Fibroblast of lung (primary cell): Measurements from ENCODE around the gene CHI3L1. TPM values are rescaled to one million over a fixed set of nuclear protein-coding genes. Genes with fewer than 3 reads are reported as not detected.

Source experiments
- DNase-seq, 2 donors: peaks; one replicate each; pipeline versions ENCODE4 v3.0.0 to v3.0.0-alpha.2; 2010; ENCODE audit warnings: low read depth in 2 of 2
- H2AFZ ChIP-seq: 2 replicates; pipeline ENCODE4 v1.5.1; 2012; ENCODE audit warnings: low read length, control low read depth, inconsistent platforms
- H3K27ac ChIP-seq: 2 replicates; pipeline ENCODE4 v1.5.1; 2011; ENCODE audit warnings: low read length, control low read depth; ENCODE audit not compliant: insufficient read depth
- H3K27me3 ChIP-seq: 2 replicates; pipeline ENCODE4 v1.5.1; 2011; ENCODE audit warnings: mild to moderate bottlenecking, low read length; ENCODE audit not compliant: control insufficient read depth, insufficient read depth
- H3K36me3 ChIP-seq: 2 replicates; pipeline ENCODE4 v1.5.1; 2011; ENCODE audit warnings: low read length; ENCODE audit not compliant: control insufficient read depth, insufficient read depth
- H3K4me1 ChIP-seq: 2 replicates; pipeline ENCODE4 v1.5.1; 2011; ENCODE audit warnings: low read length; ENCODE audit not compliant: control insufficient read depth, insufficient read depth; ENCODE audit errors: extremely low read depth
- H3K4me2 ChIP-seq: 2 replicates; pipeline ENCODE4 v1.5.1; 2011; ENCODE audit warnings: low read length, control low read depth; ENCODE audit not compliant: insufficient read depth; ENCODE audit errors: extremely low read depth
- H3K4me3 ChIP-seq, 4 experiments: fragments of 200-600 bp in 1 of 4; sonication (generic) in 1 of 4; replicated peaks in 1 of 4; 2 replicates each; pipeline ENCODE4 v1.5.1; 2011 to 2016; ENCODE audit warnings: low read length in 4 of 4, low read depth in 3 of 4, mild to moderate bottlenecking in 3 of 4, control low read depth in 2 of 4, inconsistent platforms in 1 of 4, mixed read lengths in 1 of 4; ENCODE audit not compliant: insufficient read depth in 1 of 4; ENCODE audit errors: control extremely low read depth in 1 of 4
- H3K79me2 ChIP-seq: 2 replicates; pipeline ENCODE4 v1.5.1; 2012; ENCODE audit warnings: mild to moderate bottlenecking, low read length, inconsistent platforms; ENCODE audit not compliant: control insufficient read depth, insufficient read depth
- H3K9ac ChIP-seq: 2 replicates; pipeline ENCODE4 v1.5.1; 2011; ENCODE audit warnings: mild to moderate bottlenecking, low read length, control low read depth; ENCODE audit not compliant: insufficient read depth
- H3K9me3 ChIP-seq: 2 replicates; pipeline ENCODE4 v1.5.1; 2012; ENCODE audit warnings: low read depth, low read length; ENCODE audit not compliant: control insufficient read depth, insufficient read depth
- H4K20me1 ChIP-seq: 2 replicates; pipeline ENCODE4 v1.5.1; 2011; ENCODE audit warnings: low read length; ENCODE audit not compliant: control insufficient read depth, insufficient read depth; ENCODE audit errors: extremely low read depth
- CTCF ChIP-seq, 2 donors: IDR thresholded peaks in 1 of 2; conservative IDR thresholded peaks in 1 of 2; 1 replicate in 1 of 2; 2 replicates in 1 of 2; pipeline ENCODE4 v1.5.1; 2011 to 2012; ENCODE audit warnings: low read length in 2 of 2, control low read depth in 1 of 2, inconsistent platforms in 1 of 2, low read depth in 1 of 2, mild to moderate bottlenecking in 1 of 2
- EZH2 ChIP-seq: IDR thresholded peaks from 2 replicates; pipeline ENCODE4 v1.5.1; 2012; ENCODE audit warnings: low read length, control low read depth, mild to moderate bottlenecking; ENCODE audit errors: missing control alignments
- polyA plus RNA-seq, 2 donors: library from polyadenylated mRNA; depleted of rRNA in 1 of 2; stranded (reverse) in 1 of 2; unstranded in 1 of 2; fragments of >200 nt; gene quantifications; 2 replicates each; pipeline ENCODE4 v1.2.1, GENCODE V29; 2011 to 2012; ENCODE audit warnings: missing spikeins in 1 of 2
- total RNA-seq: library from RNA; depleted of rRNA; stranded (reverse); fragments of >200 nt; gene quantifications from 2 replicates; pipeline ENCODE4 v1.2.1, GENCODE V29; 2014

The CHI3L1 gene
- total and polyA plus RNA-seq, 2 donors (not counting 1 experiment from before 2014, with no cell fraction given), result 3.0 to 42.8 TPM

- DNase-seq, result no peak
- Histone ChIP-seq H3K4me2 (no peak overlapping the region), H3K27ac (no peak overlapping the region), H3K4me1 (peaks cover 18% of the 10 kb centered on the region), H3K9me3 (no peaks in the 10 kb centered on the region), H3K27me3 (no peaks in the 10 kb centered on the region), H3K36me3 (no peaks in the 10 kb centered on the region), H3K9ac (no peak overlapping the region), H2AFZ (no peak overlapping the region), H3K79me2 (no peaks in the 10 kb centered on the region), H4K20me1 (no peaks in the 10 kb centered on the region), H3K4me3 (no peak overlapping the region)
- TF ChIP-seq EZH2, result no peak
- no peak for TF ChIP-seq CTCF (conservative IDR thresholded peaks at IDR 0.05 in 1 of 2, IDR thresholded peaks at IDR 0.05 in 1 of 2; ENCODE audit: low read depth in 1 of 2, low read length in 2 of 2)
Observed at GRCh38 chr1:203150511-203151297, 35.8 kb downstream of the CHI3L1 start.

- Histone ChIP-seq H3K4me2 (no peak overlapping the region), H3K27ac (no peak overlapping the region), H2AFZ (no peak overlapping the region), H3K4me3 (no peak overlapping the region), H3K9me3 (no peaks in the 10 kb centered on the region), H4K20me1 (no peaks in the 10 kb centered on the region), H3K4me1 (peaks cover 22% of the 10 kb centered on the region), H3K36me3 (no peaks in the 10 kb centered on the region), H3K79me2 (no peaks in the 10 kb centered on the region), H3K9ac (no peak overlapping the region), H3K27me3 (no peaks in the 10 kb centered on the region)
- DNase-seq, result no peak
- TF ChIP-seq EZH2 (no peak), CTCF (conservative IDR thresholded peaks at IDR 0.05 in 1 of 2, IDR thresholded peaks at IDR 0.05 in 1 of 2; ENCODE audit: low read depth in 1 of 2, low read length in 2 of 2) (no peak)
Observed at GRCh38 chr1:203149188-203149840, 37.2 kb downstream of the CHI3L1 start.

- no peaks in the 10 kb centered on the region for H3K79me2 ChIP-seq
Observed at GRCh38 chr1:203148579-203148978, 37.9 kb downstream of the CHI3L1 start.

More at GRCh38 chr1:203148579-203148978, 37.9 kb downstream of the CHI3L1 start:
- TF ChIP-seq CTCF (conservative IDR thresholded peaks at IDR 0.05 in 1 of 2, IDR thresholded peaks at IDR 0.05 in 1 of 2; ENCODE audit: low read depth in 1 of 2, low read length in 2 of 2), result no peak
- H3K4me1 ChIP-seq, result peaks cover 15% of the 10 kb centered on the region
- no peak overlapping the region for H3K4me2 ChIP-seq
- no peak for DNase-seq
- no peaks in the 10 kb centered on the region for H3K27me3 ChIP-seq
- no peak overlapping the region for H2AFZ ChIP-seq
- H4K20me1 ChIP-seq, result no peaks in the 10 kb centered on the region
- H3K4me3 ChIP-seq, result no peak overlapping the region
- no peaks in the 10 kb centered on the region for H3K36me3 ChIP-seq
- H3K27ac ChIP-seq, result no peak overlapping the region
- no peaks in the 10 kb centered on the region for H3K9me3 ChIP-seq
- no peak overlapping the region for H3K9ac ChIP-seq
